MCF 10A (cell line): ENCODE data around the gene ABCC2. TPM values are rescaled to one million over a fixed set of nuclear protein-coding genes. Genes with fewer than 3 reads are reported as not detected.
A peak's percentile ranks its signal among the peaks of the same experiment; 100 is the strongest.

Experiments used
- BruUV-seq: library from RNA; stranded (reverse); fragments of 400-500 nt; replicated peaks from 2 replicates; lab custom pipeline; 2021; lab: Mats Ljungman, UMichigan
- CTCF ChIA-PET: fragments of 300-600 bp; sonication (Branson Sonifier 250); formaldehyde crosslinking; extraction: SDS; loops from one replicate; lab custom pipeline; 2021; ENCODE audit warnings: antibody characterized with exemption, inconsistent platforms; lab: Yijun Ruan, JAX
- POLR2A ChIA-PET: fragments of 300-600, 350-650 bp; sonication (Branson Sonifier 250); formaldehyde crosslinking; extraction: SDS; loops from one replicate; lab custom pipeline; 2020; ENCODE audit warnings: antibody characterized with exemption, inconsistent platforms; lab: Yijun Ruan, JAX
- DNase-seq: peaks from one replicate; pipeline ENCODE4 v3.0.0-alpha.2; 2018; ENCODE audit not compliant: unreplicated experiment
- H3K27ac Mint-ChIP-seq: one replicate; pipeline ENCODE4 v1.8.0; 2022; ENCODE audit warnings: mild to moderate bottlenecking, low read depth, mixed read lengths; ENCODE audit not compliant: unreplicated experiment
- H3K27me3 Mint-ChIP-seq: one replicate; pipeline ENCODE4 v1.8.0; 2022; ENCODE audit warnings: mixed read lengths; ENCODE audit not compliant: insufficient read depth, unreplicated experiment
- H3K36me3 Mint-ChIP-seq: one replicate; pipeline ENCODE4 v1.8.0; 2022; ENCODE audit warnings: mild to moderate bottlenecking, moderate library complexity, mixed read lengths; ENCODE audit not compliant: insufficient read depth, unreplicated experiment
- H3K4me1 Mint-ChIP-seq: one replicate; pipeline ENCODE4 v1.8.0; 2022; ENCODE audit warnings: mixed read lengths; ENCODE audit not compliant: insufficient read depth, unreplicated experiment
- H3K4me3 Mint-ChIP-seq: one replicate; pipeline ENCODE4 v1.8.0; 2022; ENCODE audit warnings: mild to moderate bottlenecking, moderate library complexity, mixed read lengths; ENCODE audit not compliant: unreplicated experiment
- H3K9me3 Mint-ChIP-seq: one replicate; pipeline ENCODE4 v1.8.0; 2022; ENCODE audit warnings: mixed read lengths; ENCODE audit not compliant: unreplicated experiment
- intact Hi-C: fragments of 100-400 bp; cut with micrococcal nuclease; formaldehyde crosslinking; loops from 2 replicates; pipeline ENCODE4 v1.14.1; 2022
- total RNA-seq: library from RNA; stranded (reverse); gene quantifications from 2 replicates; pipeline ENCODE4 v1.2.3, GENCODE V29; 2022
- TF ChIP-seq, protein P1 (sequence below): fragments of 200-600 bp; IDR thresholded peaks from one replicate; pipeline ENCODE4 v1.8.0; 2022; ENCODE audit warnings: antibody characterized with exemption, mild to moderate bottlenecking; ENCODE audit not compliant: unreplicated experiment

Gene ABCC2
- total RNA-seq, 1 experiment from 2014 or later = 6.3 TPM

DNA sequence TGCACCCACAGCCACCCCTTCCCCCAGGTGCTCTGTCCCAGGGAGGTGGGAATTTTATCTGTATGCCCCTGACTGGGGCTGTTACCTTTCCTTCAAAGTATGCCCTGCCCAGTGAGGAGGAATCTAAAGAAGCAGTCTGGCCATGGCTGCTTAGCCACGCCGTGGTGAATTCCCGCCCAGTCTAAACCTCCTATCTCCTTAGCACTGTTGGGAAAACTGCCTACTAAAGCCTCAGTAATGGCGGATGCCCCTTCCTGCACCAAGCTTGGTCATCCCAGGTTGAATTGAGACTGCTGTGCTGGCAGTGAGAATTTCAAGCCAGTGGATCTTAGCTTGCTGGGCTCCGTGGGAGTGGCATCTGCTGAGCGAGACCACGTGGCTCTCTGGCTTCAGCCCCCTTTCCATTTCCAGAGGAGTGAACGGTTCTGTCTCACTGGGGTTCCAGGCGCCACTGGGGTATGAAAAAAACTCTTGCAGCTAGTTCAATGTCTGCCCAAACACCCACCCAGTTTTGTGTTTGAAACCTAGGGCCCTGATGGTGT lies 87.2 kb downstream of the ABCC2 start:
- Mint-ChIP-seq H3K27me3 (no peaks in the 10 kb centered on the region), H3K9me3 (peaks cover 14% of the 10 kb centered on the region), H3K4me1 (no peaks in the 10 kb centered on the region), H3K27ac (no peak overlapping the region), H3K4me3 (no peak overlapping the region), H3K36me3 (peaks cover 15% of the 10 kb centered on the region)
- no TSS peak for BruUV-seq
- TF ChIP-seq, protein P1, sequence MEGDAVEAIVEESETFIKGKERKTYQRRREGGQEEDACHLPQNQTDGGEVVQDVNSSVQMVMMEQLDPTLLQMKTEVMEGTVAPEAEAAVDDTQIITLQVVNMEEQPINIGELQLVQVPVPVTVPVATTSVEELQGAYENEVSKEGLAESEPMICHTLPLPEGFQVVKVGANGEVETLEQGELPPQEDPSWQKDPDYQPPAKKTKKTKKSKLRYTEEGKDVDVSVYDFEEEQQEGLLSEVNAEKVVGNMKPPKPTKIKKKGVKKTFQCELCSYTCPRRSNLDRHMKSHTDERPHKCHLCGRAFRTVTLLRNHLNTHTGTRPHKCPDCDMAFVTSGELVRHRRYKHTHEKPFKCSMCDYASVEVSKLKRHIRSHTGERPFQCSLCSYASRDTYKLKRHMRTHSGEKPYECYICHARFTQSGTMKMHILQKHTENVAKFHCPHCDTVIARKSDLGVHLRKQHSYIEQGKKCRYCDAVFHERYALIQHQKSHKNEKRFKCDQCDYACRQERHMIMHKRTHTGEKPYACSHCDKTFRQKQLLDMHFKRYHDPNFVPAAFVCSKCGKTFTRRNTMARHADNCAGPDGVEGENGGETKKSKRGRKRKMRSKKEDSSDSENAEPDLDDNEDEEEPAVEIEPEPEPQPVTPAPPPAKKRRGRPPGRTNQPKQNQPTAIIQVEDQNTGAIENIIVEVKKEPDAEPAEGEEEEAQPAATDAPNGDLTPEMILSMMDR = no peak
- intact Hi-C loops = no loop called here
- ChIA-PET POLR2A (no interaction called here), CTCF (interaction anchor here (0.6 to 1.4 kb wide), 5 partner anchors 11 to 384 kb away, joined by 3 to 4 read pairs (median 3); no protein-coding TSS in a partner anchor)
- DNase-seq = no peak

DNA sequence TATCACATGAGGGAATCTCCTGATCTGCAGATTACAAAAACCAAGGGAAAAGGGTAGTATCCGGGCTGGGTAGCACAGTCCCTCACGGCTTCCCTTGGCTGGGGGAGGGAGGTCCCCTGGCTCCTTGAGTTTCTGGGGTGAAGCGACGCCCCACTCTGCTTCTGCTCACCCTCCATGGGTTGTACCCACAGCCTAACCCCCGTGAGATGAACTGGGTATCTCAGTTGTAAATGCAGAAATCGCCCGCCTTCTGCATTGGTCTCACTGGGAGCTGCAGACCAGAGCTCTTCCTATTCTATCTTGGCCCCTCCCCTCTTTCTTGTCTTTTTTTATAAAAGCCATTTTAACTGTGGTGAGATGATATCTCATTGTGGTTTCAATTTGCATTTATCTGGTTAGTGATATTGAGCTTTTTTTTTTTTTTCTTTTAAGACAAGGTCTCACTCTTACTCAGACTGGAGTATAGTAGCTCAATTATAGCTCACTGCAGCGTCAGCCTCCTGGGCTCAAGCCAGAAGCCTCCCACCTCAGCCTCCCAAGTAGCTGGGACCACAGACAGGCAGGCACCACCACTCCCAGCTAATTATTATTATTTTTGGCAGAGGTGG lies 87.8 kb downstream of the ABCC2 start:
- intact Hi-C loops = no loop called here
- Mint-ChIP-seq H3K4me3 (no peak overlapping the region), H3K36me3 (peaks cover 18% of the 10 kb centered on the region), H3K4me1 (no peaks in the 10 kb centered on the region), H3K27ac (no peak overlapping the region), H3K9me3 (peaks cover 14% of the 10 kb centered on the region), H3K27me3 (no peaks in the 10 kb centered on the region)
- no TSS peak for BruUV-seq
- CTCF ChIA-PET = interaction anchor here (0.8 to 1.4 kb wide), 3 partner anchors 10 to 30 kb away, joined by 3 to 4 read pairs (median 3); no protein-coding TSS in a partner anchor
- POLR2A ChIA-PET = no interaction called here
- TF ChIP-seq, protein P1 = no peak
- DNase-seq = no peak

DNA sequence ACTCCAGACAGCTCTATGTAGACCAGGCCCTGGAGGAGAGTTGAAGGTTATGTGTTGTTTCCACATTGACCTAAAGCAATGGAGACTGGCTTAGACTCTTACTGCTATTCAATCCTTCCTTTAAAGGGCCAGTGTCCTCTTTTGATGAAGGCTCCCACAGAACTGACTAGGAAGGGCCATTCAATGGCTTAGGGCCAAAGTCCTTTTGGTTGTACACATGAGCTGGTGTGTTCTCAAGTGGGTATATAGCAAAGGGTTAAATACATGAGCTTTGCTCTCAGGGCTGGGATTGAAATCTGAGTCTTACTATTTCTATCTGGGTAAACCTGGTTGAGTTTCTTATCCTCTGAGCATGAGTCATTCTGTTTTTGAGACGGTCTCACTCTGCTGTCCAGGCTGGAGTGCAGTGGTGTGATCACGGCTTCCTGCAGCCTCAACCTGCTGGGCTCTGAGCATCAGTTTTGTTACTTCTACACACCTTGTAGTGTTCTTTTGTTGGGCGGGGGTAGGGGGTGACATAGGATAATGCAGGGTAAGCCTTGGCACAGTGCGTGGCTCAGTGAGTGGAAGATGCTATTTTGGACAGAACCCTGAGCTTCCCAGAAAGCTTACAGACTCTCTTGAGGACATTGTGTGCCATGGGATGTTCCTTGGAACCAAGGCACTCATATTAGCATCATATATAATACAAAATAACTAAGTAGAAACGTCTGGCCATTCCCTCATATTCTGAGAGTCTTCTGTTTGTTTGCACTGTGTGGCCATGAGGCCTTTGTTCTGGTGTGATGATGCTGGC lies 90.1 kb downstream of the ABCC2 start:
- H3K9me3 Mint-ChIP-seq = peaks cover 1% of the 10 kb centered on the region
- H3K4me1 Mint-ChIP-seq = no peaks in the 10 kb centered on the region
- peaks cover 41% of the 10 kb centered on the region for H3K36me3 Mint-ChIP-seq
- ChIA-PET POLR2A (interaction anchor here (0.5 to 0.8 kb wide), 2 partner anchors 298 to 308 kb away, joined by 3 read pairs; no protein-coding TSS in a partner anchor), CTCF (interaction anchor here (0.6 to 1.6 kb wide), 2 partner anchors 173 to 310 kb away, joined by 3 to 6 read pairs; no protein-coding TSS in a partner anchor)
- no peak overlapping the region for H3K4me3 Mint-ChIP-seq
- TF ChIP-seq, protein P1 = no peak
- no TSS peak for BruUV-seq
- intact Hi-C loops = no loop called here
- H3K27me3 Mint-ChIP-seq = no peaks in the 10 kb centered on the region
- H3K27ac Mint-ChIP-seq = peak overlapping the region; percentile 21
- peak; percentile 12 for DNase-seq

DNA sequence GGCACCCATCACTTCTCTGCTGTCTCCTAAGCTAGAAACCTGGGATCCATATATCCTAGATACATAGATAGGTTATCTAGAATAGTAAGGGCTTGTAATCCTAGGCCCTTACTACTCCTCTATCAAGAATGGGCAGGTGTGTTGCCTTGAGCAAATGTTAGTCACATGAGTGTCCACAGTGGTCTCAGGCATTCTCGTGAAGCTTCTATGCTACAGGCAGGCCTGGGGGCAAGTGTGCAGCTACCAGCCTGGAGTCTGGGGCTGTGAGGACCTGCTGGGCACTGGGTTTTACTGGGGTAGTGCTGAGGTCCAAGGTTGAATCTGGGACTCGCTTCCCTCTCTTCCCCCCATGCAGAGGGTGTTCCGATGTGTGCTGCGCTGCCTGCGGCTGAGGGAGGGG lies 91.4 kb downstream of the ABCC2 start:
- Mint-ChIP-seq H3K9me3 (no peaks in the 10 kb centered on the region), H3K36me3 (peaks cover 54% of the 10 kb centered on the region), H3K4me1 (no peaks in the 10 kb centered on the region), H3K27ac (no peak overlapping the region), H3K27me3 (no peaks in the 10 kb centered on the region), H3K4me3 (no peak overlapping the region)
- DNase-seq = no peak
- POLR2A ChIA-PET = interaction anchor here (1.0 kb wide), 1 partner anchor 35 kb away, joined by 3 read pairs; no protein-coding TSS in a partner anchor
- TF ChIP-seq, protein P1 = no peak
- CTCF ChIA-PET = interaction anchor here (0.7 to 1.2 kb wide), 3 partner anchors 28 to 52 kb away, joined by 3 to 6 read pairs (median 3); no protein-coding TSS in a partner anchor
- no TSS peak for BruUV-seq
- intact Hi-C loops = no loop called here
